Stomach (tissue), 9 donors: Measurements from ENCODE around the gene BTNL9. TPM values are rescaled to one million over a fixed set of nuclear protein-coding genes. Genes with fewer than 3 reads are reported as not detected.

ENCODE experiments used
- DNase-seq, 2 donors: peaks; one replicate each; pipeline versions ENCODE4 v3.0.0 to v3.0.0-alpha.2; 2013 to 2019
- H3K27ac ChIP-seq, 5 donors: fragments of 200-600 bp in 4 of 5; sonication (generic) in 4 of 5; one replicate each; pipeline ENCODE4 v1.5.1; 2013 to 2019; ENCODE audit warnings: mild to moderate bottlenecking in 1 of 5, moderate library complexity in 1 of 5
- H3K27me3 ChIP-seq, 3 donors: fragments of 200-600 bp; sonication (generic); one replicate each; pipeline ENCODE4 v1.5.1; 2017 to 2019; ENCODE audit warnings: mixed run types in 1 of 3
- H3K36me3 ChIP-seq, 4 donors: fragments of 200-600 bp; sonication (generic); 1 replicate in 3 of 4; 2 replicates in 1 of 4; pipeline ENCODE4 v1.5.1; 2016 to 2019
- H3K4me1 ChIP-seq, 4 donors: fragments of 200-600 bp; sonication (generic); one replicate each; pipeline ENCODE4 v1.5.1; 2016 to 2019
- H3K4me3 ChIP-seq, 4 donors: fragments of 200-600 bp; sonication (generic) in 3 of 4; one replicate each; pipeline ENCODE4 v1.5.1; 2016 to 2019; ENCODE audit warnings: mild to moderate bottlenecking in 1 of 4
- H3K9me3 ChIP-seq, 4 donors: fragments of 200-600 bp; sonication (generic); one replicate each; pipeline ENCODE4 v1.5.1; 2016 to 2019
- CTCF ChIP-seq, 7 experiments: fragments of 450-650 bp in 4 of 7; fragments of 200-600 bp in 3 of 7; sonication (generic) in 3 of 7; IDR thresholded peaks; one replicate each; pipeline ENCODE4 v1.5.1; 2016 to 2019; ENCODE audit warnings: antibody characterized with exemption in 7 of 7, control low read depth in 2 of 7, mild to moderate bottlenecking in 1 of 7
- EP300 ChIP-seq: sonication (generic); formaldehyde crosslinking; IDR thresholded peaks from one replicate; pipeline ENCODE4 v1.6.1; 2017; ENCODE audit warnings: antibody characterized with exemption
- POLR2A ChIP-seq, 4 donors: fragments of 450-650 bp; IDR thresholded peaks; one replicate each; pipeline ENCODE4 v1.6.1; 2016; ENCODE audit warnings: antibody characterized with exemption in 4 of 4, control low read depth in 2 of 4, mild to moderate bottlenecking in 1 of 4, moderate library complexity in 1 of 4
- POLR2AphosphoS5 ChIP-seq, 3 donors: sonication (generic); formaldehyde crosslinking; IDR thresholded peaks; one replicate each; pipeline ENCODE4 v1.6.1; 2016; ENCODE audit warnings: antibody characterized with exemption in 3 of 3
- whole genome bisulfite sequencing, 5 donors: extraction: QIAGEN DNeasy Blood & Tissue Kit in 3 of 5; methylation state at CpG; one replicate each; pipeline versions ENCODE4 v1.1.5 to v1.1.7; 2013 to 2018; 5-methylcytosine and 5-hydroxymethylcytosine counted together
- intact Hi-C: fragments of 100-400 bp; cut with DNase I; formaldehyde crosslinking; loops from one replicate; pipeline ENCODE4 v1.15.1; 2023; ENCODE audit warnings: low total_unique reads
- polyA plus RNA-seq, 3 donors: library from polyadenylated mRNA; stranded (reverse); fragments of 200-250 nt; gene quantifications; one replicate each; pipeline ENCODE4 v1.2.3, GENCODE V29; 2013
- total RNA-seq, 5 donors: library from RNA; depleted of rRNA; stranded (reverse); fragments of >200 nt; gene quantifications; one replicate each; pipeline versions ENCODE4 v1.1.0 to v1.2.3, GENCODE V29; 2014 to 2016
- donor health status: healthy with polysubstance abuse.
- donor health status: Bipolar disorder and iron deficiency.
- donor health status: healthy.

BTNL9 gene
- total and polyA plus RNA-seq, 8 donors = 3.5 to 108 (median 10.7) TPM

- TF ChIP-seq EP300 (no peak), POLR2A (IDR thresholded peaks at IDR 0.05) (no peak), CTCF (IDR thresholded peaks at IDR 0.05) (no peak), POLR2AphosphoS5 (IDR thresholded peaks at IDR 0.05) (no peak)
- Histone ChIP-seq H3K4me1 (no peaks in the 10 kb centered on the region), H3K27me3 (peaks cover 0 to 53% (median 0%) of the 10 kb centered on the region in 3 donors), H3K27ac (no peak overlapping the region), H3K4me3 (no peak overlapping the region), H3K36me3 (no peaks in the 10 kb centered on the region), H3K9me3 (peaks cover 0 to 11% (median 2%) of the 10 kb centered on the region in 4 donors)
- DNase-seq = no peak
- WGBS, 5 donors = 44 to 64% (median 54%) methylated on average over 18 of the region's 18 CpGs
- intact Hi-C loops = no loop called here
Measured at GRCh38 chr5:181084621-181085195, 44.6 kb downstream of the BTNL9 start.

GRCh38 chr5:181086026-181086883 is 46.2 kb downstream of the BTNL9 start:
- peaks cover 0 to 7% (median 2%) of the 10 kb centered on the region in 4 donors for H3K9me3 ChIP-seq
- H3K4me3 ChIP-seq = no peak overlapping the region
- H3K27ac ChIP-seq = no peak overlapping the region
- H3K27me3 ChIP-seq = peaks cover 0 to 49% (median 0%) of the 10 kb centered on the region in 3 donors
- intact Hi-C loops = no loop called here
- DNase-seq = no peak
- no peak for TF ChIP-seq CTCF (IDR thresholded peaks at IDR 0.05)
- no peak for TF ChIP-seq EP300
- no peak for TF ChIP-seq POLR2AphosphoS5 (IDR thresholded peaks at IDR 0.05)
- TF ChIP-seq POLR2A (IDR thresholded peaks at IDR 0.05) = no peak
- no peaks in the 10 kb centered on the region for H3K36me3 ChIP-seq
- WGBS, 5 donors = 44 to 59% (median 55%) methylated on average over 16 to 17 of the region's 17 CpGs
- no peaks in the 10 kb centered on the region for H3K4me1 ChIP-seq

- 49 to 68% (median 58%) methylated on average over 7 of the region's 7 CpGs for WGBS, 5 donors
- H3K9me3 ChIP-seq = peaks cover 0 to 4% (median under 1%) of the 10 kb centered on the region in 4 donors
- intact Hi-C loops = no loop called here
- H3K27ac ChIP-seq = no peak overlapping the region
- H3K4me1 ChIP-seq = no peaks in the 10 kb centered on the region
- no peak for DNase-seq
- no peaks in the 10 kb centered on the region for H3K36me3 ChIP-seq
- peaks cover 0 to 43% (median 0%) of the 10 kb centered on the region in 3 donors for H3K27me3 ChIP-seq
- H3K4me3 ChIP-seq = no peak overlapping the region
- TF ChIP-seq EP300 = no peak
- no peak for TF ChIP-seq POLR2AphosphoS5 (IDR thresholded peaks at IDR 0.05)
- TF ChIP-seq CTCF (IDR thresholded peaks at IDR 0.05) = no peak
Measured at GRCh38 chr5:181086884-181087205, 46.8 kb downstream of the BTNL9 start.

- TF ChIP-seq POLR2AphosphoS5 (IDR thresholded peaks at IDR 0.05) (no peak), EP300 (no peak), POLR2A (IDR thresholded peaks at IDR 0.05) (no peak), CTCF (IDR thresholded peaks at IDR 0.05) (no peak)
- Histone ChIP-seq H3K4me3 (no peak overlapping the region), H3K27me3 (peaks cover 0 to 45% (median 0%) of the 10 kb centered on the region in 3 donors), H3K36me3 (no peaks in the 10 kb centered on the region), H3K27ac (no peak overlapping the region), H3K4me1 (no peaks in the 10 kb centered on the region), H3K9me3 (peaks cover 0 to 2% (median 0%) of the 10 kb centered on the region in 4 donors)
- DNase-seq = no peak
- 73 to 79% (median 75%) methylated on average over 10 of the region's 10 CpGs for WGBS, 5 donors
- intact Hi-C loops = no loop called here
Measured at GRCh38 chr5:181087309-181087708, 47.2 kb downstream of the BTNL9 start.
